Head of caudate nucleus (tissue), 42 donors: ENCODE measurements around the gene MYMX.
"Not testable (repeated sequence)": the region's sequence is repeated elsewhere in the genome, so short reads cannot be mapped to it uniquely, and the experiment has no call there.

Experiments used
- DNase-seq, 42 donors: peaks; one replicate each; pipeline versions ENCODE4 v3.0.0 to v3.0.0-alpha.2; 2020 to 2021; ENCODE audit warnings: mixed read lengths in 7 of 42
- intact Hi-C: fragments of 100-400 bp; cut with DNase I; formaldehyde crosslinking; loops from one replicate; pipeline ENCODE4 v1.15.0; 2022

MYMX gene

GRCh38 chr6:44183783-44184182 is 32.9 kb upstream of the MYMX start:
- DNase-seq = no peak
- intact Hi-C loops = no loop called here

GRCh38 chr6:44185356-44185755 is 31.4 kb upstream of the MYMX start:
- DNase-seq = peak in 33 of 42 donors; percentile 13 to 80 (median 46)
- intact Hi-C loops = not testable (repeated sequence)

GRCh38 chr6:44185953-44186634 is 30.6 kb upstream of the MYMX start:
- DNase-seq = no peak
- intact Hi-C loops = no loop called here

GRCh38 chr6:44186635-44187025 is 30.1 kb upstream of the MYMX start:
- intact Hi-C loops = no loop called here
- DNase-seq = no peak

GRCh38 chr6:44188819-44189218 is 27.9 kb upstream of the MYMX start:
- intact Hi-C loops = no loop called here
- no peak for DNase-seq

GRCh38 chr6:44189257-44189656 is 27.5 kb upstream of the MYMX start:
- intact Hi-C loops = no loop called here
- no peak for DNase-seq

- no peak for DNase-seq
- intact Hi-C loops = no loop called here
These were observed 26.0 kb upstream of the MYMX start for GRCh38 chr6:44190715-44191114.

- DNase-seq = no peak
These were observed 24.2 kb upstream of the MYMX start for GRCh38 chr6:44192428-44193041.

GRCh38 chr6:44193307-44193910 is 23.3 kb upstream of the MYMX start:
- intact Hi-C loops = no loop called here
- DNase-seq = no peak

More at GRCh38 chr6:44192428-44193041, 24.2 kb upstream of the MYMX start:
- intact Hi-C loops = no loop called here

GRCh38 chr6:44194326-44194725 is 22.4 kb upstream of the MYMX start:
- no peak for DNase-seq
- intact Hi-C loops = no loop called here

GRCh38 chr6:44196351-44196750 is 20.4 kb upstream of the MYMX start:
- DNase-seq, intact Hi-C loops: not testable (repeated sequence)

GRCh38 chr6:44198684-44199083 is 18.0 kb upstream of the MYMX start:
- DNase-seq = no peak
- intact Hi-C loops = no loop called here

GRCh38 chr6:44199883-44200282 is 16.8 kb upstream of the MYMX start:
- no peak for DNase-seq
- intact Hi-C loops = no loop called here

GRCh38 chr6:44201200-44201599 is 15.5 kb upstream of the MYMX start:
- intact Hi-C loops = no loop called here
- no peak for DNase-seq

- no peak for DNase-seq
- intact Hi-C loops = no loop called here
These were observed 15.0 kb upstream of the MYMX start for GRCh38 chr6:44201638-44202303.

- intact Hi-C loops = no loop called here
- DNase-seq = no peak
These were observed 14.3 kb upstream of the MYMX start for GRCh38 chr6:44202332-44202971.

- no peak for DNase-seq
- intact Hi-C loops = no loop called here
These were observed 13.6 kb upstream of the MYMX start for GRCh38 chr6:44202972-44203750.

GRCh38 chr6:44203955-44204354 is 12.8 kb upstream of the MYMX start:
- intact Hi-C loops = no loop called here
- no peak for DNase-seq

- DNase-seq = no peak
- intact Hi-C loops = no loop called here
These were observed 8.8 kb upstream of the MYMX start for GRCh38 chr6:44207966-44208365.
